GM18502 (cell line): ENCODE data around the gene TPGS2.
"Not testable (repeated sequence)": the region's sequence is repeated elsewhere in the genome, so short reads cannot be mapped to it uniquely, and the experiment has no call there.

Experiments
- ATAC-seq: cut with Tn5 transposase; IDR thresholded peaks from one replicate; pipeline ENCODE4 v1.9.1; 2021; ENCODE audit warnings: mild to moderate bottlenecking; ENCODE audit not compliant: unreplicated experiment, poor library complexity

Gene TPGS2

GRCh38 chr18:36826556-36826955 is 2.2 kb downstream of the TPGS2 start:
- ATAC-seq: no peak

- ATAC-seq: no peak
Measured at GRCh38 chr18:36825526-36825925, 3.3 kb downstream of the TPGS2 start.

GRCh38 chr18:36821681-36822080 is 7.1 kb downstream of the TPGS2 start:
- no peak for ATAC-seq

GRCh38 chr18:36819621-36820020 is 9.2 kb downstream of the TPGS2 start:
- ATAC-seq: no peak

- no peak for ATAC-seq
Measured at GRCh38 chr18:36818652-36819051, 10.2 kb downstream of the TPGS2 start.

GRCh38 chr18:36817039-36817438 is 11.8 kb downstream of the TPGS2 start:
- no peak for ATAC-seq

- ATAC-seq: not testable (repeated sequence)
Measured at GRCh38 chr18:36816096-36816495, 12.7 kb downstream of the TPGS2 start.

GRCh38 chr18:36814994-36815393 is 13.8 kb downstream of the TPGS2 start:
- no peak for ATAC-seq

GRCh38 chr18:36813824-36814223 is 15.0 kb downstream of the TPGS2 start:
- ATAC-seq: no peak

GRCh38 chr18:36813101-36813775 is 15.6 kb downstream of the TPGS2 start:
- ATAC-seq: no peak

GRCh38 chr18:36812678-36813077 is 16.1 kb downstream of the TPGS2 start:
- no peak for ATAC-seq

- ATAC-seq: no peak
Measured at GRCh38 chr18:36811955-36812354, 16.8 kb downstream of the TPGS2 start.

- no peak for ATAC-seq
Measured at GRCh38 chr18:36811430-36811829, 17.4 kb downstream of the TPGS2 start.

GRCh38 chr18:36809590-36810381 is 19.0 kb downstream of the TPGS2 start:
- ATAC-seq: peak; percentile 98

GRCh38 chr18:36808681-36809080 is 20.1 kb downstream of the TPGS2 start:
- ATAC-seq: no peak

GRCh38 chr18:36805105-36805504 is 23.7 kb downstream of the TPGS2 start:
- ATAC-seq: no peak

GRCh38 chr18:36798738-36799473 is 29.9 kb downstream of the TPGS2 start:
- no peak for ATAC-seq

- ATAC-seq: no peak
Measured at GRCh38 chr18:36792634-36793283, 36.0 kb downstream of the TPGS2 start.

GRCh38 chr18:36786686-36787085 is 42.1 kb downstream of the TPGS2 start:
- no peak for ATAC-seq

GRCh38 chr18:36783792-36784191 is 45.0 kb downstream of the TPGS2 start:
- ATAC-seq: no peak

GRCh38 chr18:36782710-36783109 is 46.1 kb downstream of the TPGS2 start:
- ATAC-seq: no peak
